GM12878 (cell line): Measurements from ENCODE around the gene CACNG3. TPM values are rescaled to one million over a fixed set of nuclear protein-coding genes. Genes with fewer than 3 reads are reported as not detected.

Experiments used
- ATAC-seq: fragments of 200-7000 bp; cut with Tn5 transposase; 3 replicates; pipeline ENCODE4 v1.9.1; 2020; ENCODE audit warnings: mild to moderate bottlenecking, moderate library complexity
- BruUV-seq: library from RNA; stranded (reverse); fragments of 400-500 nt; replicated peaks from 2 replicates; lab custom pipeline; 2021; lab: Mats Ljungman, UMichigan
- CTCF ChIA-PET: fragments of 300-600 bp; sonication (Branson Sonifier 250); formaldehyde crosslinking; extraction: SDS; loops from one replicate; lab custom pipeline; 2021; ENCODE audit warnings: inconsistent platforms; lab: Yijun Ruan, JAX
- POLR2A ChIA-PET: fragments of 350-600 bp; formaldehyde crosslinking; extraction: SDS; loops from one replicate; lab custom pipeline; 2021; ENCODE audit warnings: inconsistent platforms; lab: Charles Lee
- RAD21 ChIA-PET: fragments of 300-600 bp; sonication (Branson Sonifier 250); formaldehyde crosslinking; loops from one replicate; lab custom pipeline; 2023; ENCODE audit warnings: antibody characterized with exemption; ENCODE audit not compliant: unreplicated experiment; lab: Charles Lee
- SMC1A ChIA-PET: fragments of 300-600 bp; sonication (Branson Sonifier 250); formaldehyde crosslinking; loops from one replicate; lab custom pipeline; 2023; ENCODE audit not compliant: unreplicated experiment, uncharacterized antibody; lab: Charles Lee
- DNase-seq: peaks from one replicate; pipeline ENCODE4 v3.0.0-alpha.2; 2011; ENCODE audit warnings: low read depth, low spot score
- FAIRE-seq: peaks from 3 replicates; lab custom pipeline; 2011; peaks lifted over from hg19 to GRCh38; lab: Jason Lieb, UNC
- H2AFZ ChIP-seq: 2 replicates; pipeline ENCODE4 v1.6.0; 2011; ENCODE audit warnings: low read depth, low read length, control low read depth; ENCODE audit not compliant: control insufficient read depth
- H3K27ac ChIP-seq: 2 replicates; pipeline ENCODE4 v1.5.1; 2011; ENCODE audit warnings: control low read depth; ENCODE audit not compliant: control insufficient read depth, insufficient read depth
- H3K27me3 ChIP-seq, 2 experiments: replicated peaks in 1 of 2; 2 replicates each; pipeline versions ENCODE4 v1.6.0 to v1.6.1; 2011; ENCODE audit warnings: low read length in 1 of 2; ENCODE audit not compliant: control insufficient read depth in 2 of 2, insufficient read depth in 2 of 2
- H3K36me3 ChIP-seq, 2 experiments: 2 replicates each; pipeline ENCODE4 v1.5.1; 2011; ENCODE audit warnings: low read length in 1 of 2; ENCODE audit not compliant: control insufficient read depth in 2 of 2, insufficient read depth in 2 of 2
- H3K4me1 ChIP-seq: 2 replicates; pipeline ENCODE4 v1.6.1; 2011; ENCODE audit warnings: mild to moderate bottlenecking, low read length, moderate library complexity, mixed read lengths; ENCODE audit not compliant: control insufficient read depth, insufficient read depth
- H3K4me2 ChIP-seq: 2 replicates; pipeline ENCODE4 v1.6.0; 2011; ENCODE audit warnings: control low read depth; ENCODE audit not compliant: control insufficient read depth, insufficient read depth
- H3K4me3 ChIP-seq: fragments of 200-600 bp; sonication (generic); 2 replicates; pipeline ENCODE4 v1.5.1; 2016
- H3K79me2 ChIP-seq: 2 replicates; pipeline ENCODE4 v1.6.0; 2011; ENCODE audit warnings: low read length; ENCODE audit not compliant: control insufficient read depth, insufficient read depth
- H3K9ac ChIP-seq: 2 replicates; pipeline ENCODE4 v1.8.0; 2011; ENCODE audit warnings: low read length, control low read depth, mixed read lengths; ENCODE audit not compliant: control insufficient read depth, insufficient read depth
- H3K9me3 ChIP-seq: replicated peaks from 3 replicates; pipeline ENCODE4 v1.5.1; 2011; ENCODE audit warnings: mild to moderate bottlenecking, low read length; ENCODE audit not compliant: control insufficient read depth, insufficient read depth
- H4K20me1 ChIP-seq: 2 replicates; pipeline ENCODE4 v1.6.0; 2011; ENCODE audit not compliant: control insufficient read depth, insufficient read depth
- ATF7 ChIP-seq: fragments of 450-650 bp; IDR thresholded peaks from 2 replicates; pipeline ENCODE4 v1.6.1; 2016; ENCODE audit warnings: low read depth, mild to moderate bottlenecking
- CHD1 ChIP-seq: IDR thresholded peaks from 2 replicates; pipeline ENCODE4 v1.6.1; 2012; ENCODE audit warnings: low read depth, low read length, improper control_type of control experiment
- CREB1 ChIP-seq: IDR thresholded peaks from 2 replicates; pipeline ENCODE4 v1.6.1; 2012; ENCODE audit warnings: low read depth, mild to moderate bottlenecking, inconsistent platforms
- ESRRA ChIP-seq: IDR thresholded peaks from 2 replicates; pipeline ENCODE4 v1.6.1; 2012; ENCODE audit warnings: mild to moderate bottlenecking, low read length, improper control_type of control experiment
- JUNB ChIP-seq: IDR thresholded peaks from 2 replicates; pipeline ENCODE4 v1.6.1; 2016; ENCODE audit warnings: antibody characterized with exemption, mild to moderate bottlenecking
- MEF2A ChIP-seq: IDR thresholded peaks from 2 replicates; pipeline ENCODE4 v1.6.1; 2011; ENCODE audit warnings: low read depth, mild to moderate bottlenecking, low read length, moderate library complexity; ENCODE audit not compliant: insufficient read depth
- NBN ChIP-seq: fragments of 450-650 bp; IDR thresholded peaks from 2 replicates; pipeline ENCODE4 v1.6.1; 2016
- PAX8 ChIP-seq: fragments of 450-650 bp; IDR thresholded peaks from 2 replicates; pipeline ENCODE4 v1.6.1; 2017; ENCODE audit warnings: mild to moderate bottlenecking, moderate library complexity
- POLR2A ChIP-seq: IDR thresholded peaks from 2 replicates; pipeline ENCODE4 v1.6.1; 2011; ENCODE audit warnings: low read depth, mild to moderate bottlenecking, low read length
- RUNX3 ChIP-seq: IDR thresholded peaks from 2 replicates; pipeline ENCODE4 v1.6.1; 2012; ENCODE audit warnings: low read length, inconsistent platforms
- SIN3A ChIP-seq: IDR thresholded peaks from 2 replicates; pipeline ENCODE4 v1.6.1; 2012; ENCODE audit warnings: low read depth, low read length, improper control_type of control experiment
- SMC3 ChIP-seq: IDR thresholded peaks from 2 replicates; pipeline ENCODE4 v1.6.1; 2011; ENCODE audit warnings: low read length, improper control_type of control experiment, borderline replicate concordance
- TCF7 ChIP-seq: IDR thresholded peaks from 2 replicates; pipeline ENCODE4 v1.6.1; 2014; ENCODE audit warnings: antibody characterized with exemption, borderline replicate concordance
- ZNF384 ChIP-seq: IDR thresholded peaks from 2 replicates; pipeline ENCODE4 v1.6.1; 2012; ENCODE audit warnings: low read depth, mild to moderate bottlenecking, low read length, improper control_type of control experiment, borderline replicate concordance
- WGBS: methylation state at CpG from one replicate; pipeline ENCODE4 v1.1.6; 2016; ENCODE audit warnings: low lambda C conversion rate; ENCODE audit not compliant: insufficient replicate concordance, insufficient coverage; ENCODE audit errors: missing lambda C conversion rate; 5-methylcytosine and 5-hydroxymethylcytosine counted together
- in situ Hi-C: fragments of 300-500 bp; cut with MboI; formaldehyde crosslinking; loops from 9 replicates; pipeline ENCODE4 v1.14.3; 2018; ENCODE audit warnings: mixed read lengths
- intact Hi-C: fragments of 100-400 bp; cut with micrococcal nuclease; formaldehyde crosslinking; loops from one replicate; pipeline ENCODE4 v1.14.2; 2022; ENCODE audit not compliant: unreplicated experiment
- polyA plus RNA-seq, 11 experiments: library from polyadenylated mRNA; depleted of rRNA in 4 of 11; unstranded in 6 of 11; stranded (reverse) in 5 of 11; fragments of >200 nt; fragmentation: Nextera tagmentation in 4 of 11; fragmentation: Illumina TruSeq in 1 of 11; extraction: Ambion mirVana in 4 of 11; extraction: Trizol in 1 of 11; gene quantifications; 1 replicate in 1 of 11; 2 replicates in 10 of 11; pipeline versions ENCODE4 v1.2.1 to v1.2.3, GENCODE V29; 2011 to 2016; ENCODE audit warnings: inconsistent platforms in 2 of 11, missing spikeins in 2 of 11, low read depth in 1 of 11
- total RNA-seq, 4 experiments: library from RNA; depleted of rRNA in 3 of 4; stranded (reverse); fragments of >200 nt in 3 of 4; fragmentation: Illumina TruSeq in 1 of 4; extraction: Trizol in 1 of 4; gene quantifications; 2 replicates each; pipeline versions ENCODE4 v1.2.1 to v1.2.3, GENCODE V29; 2013 to 2021
- TF ChIP-seq, protein P1 (sequence below): fragments of 450-650 bp; IDR thresholded peaks from 2 replicates; pipeline ENCODE4 v1.6.1; 2017; ENCODE audit warnings: mild to moderate bottlenecking
- TF ChIP-seq, protein P2 (sequence below): IDR thresholded peaks from 2 replicates; pipeline ENCODE4 v1.6.1; 2012; ENCODE audit warnings: improper control_type of control experiment, low read depth, low read length; ENCODE audit not compliant: insufficient replicate concordance
- TF ChIP-seq, protein P3 (sequence below): fragments of 450-650 bp; IDR thresholded peaks from 2 replicates; pipeline ENCODE4 v1.6.1; 2018; ENCODE audit warnings: borderline replicate concordance, mild to moderate bottlenecking; ENCODE audit not compliant: partially characterized antibody

Gene CACNG3
- total and polyA plus RNA-seq, 10 of the 15 experiments (the other 5 are each of a cell fraction or from before 2014, with no cell fraction given): 0.04 TPM; not detected in 9

DNA sequence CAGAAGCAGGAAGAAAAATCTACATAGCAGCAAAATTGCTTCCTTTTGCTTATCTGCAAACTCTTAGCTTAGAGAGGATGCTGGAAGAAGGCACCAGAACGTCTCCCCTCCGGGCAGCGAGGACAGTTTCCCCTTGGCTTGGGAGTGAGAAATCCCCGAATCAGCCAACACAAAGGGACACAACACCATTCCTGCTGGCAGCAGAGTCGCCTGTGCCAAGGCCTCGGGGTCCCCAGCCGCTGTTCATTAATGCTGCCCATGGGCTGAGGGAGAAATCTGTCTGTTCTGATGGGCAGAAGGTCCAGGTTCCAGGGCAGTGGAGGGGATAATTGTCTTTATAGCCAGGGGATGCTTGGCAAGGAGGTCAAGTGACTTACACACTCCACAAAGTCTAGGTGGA is 38.0 kb downstream of the CACNG3 start:
- ChIA-PET POLR2A (no interaction called here), RAD21 (no interaction called here), SMC1A (no interaction called here), CTCF (no interaction called here)
- no peaks in the 10 kb centered on the region for H3K79me2 ChIP-seq
- intact Hi-C loops (no loop called here), in situ Hi-C loops (no loop called here)
- no peak for TF ChIP-seq SIN3A
- no peak for TF ChIP-seq TCF7
- no peak for TF ChIP-seq MEF2A
- TF ChIP-seq SMC3: no peak
- no peak for TF ChIP-seq CHD1
- TF ChIP-seq CREB1: no peak
- TF ChIP-seq, protein P1, sequence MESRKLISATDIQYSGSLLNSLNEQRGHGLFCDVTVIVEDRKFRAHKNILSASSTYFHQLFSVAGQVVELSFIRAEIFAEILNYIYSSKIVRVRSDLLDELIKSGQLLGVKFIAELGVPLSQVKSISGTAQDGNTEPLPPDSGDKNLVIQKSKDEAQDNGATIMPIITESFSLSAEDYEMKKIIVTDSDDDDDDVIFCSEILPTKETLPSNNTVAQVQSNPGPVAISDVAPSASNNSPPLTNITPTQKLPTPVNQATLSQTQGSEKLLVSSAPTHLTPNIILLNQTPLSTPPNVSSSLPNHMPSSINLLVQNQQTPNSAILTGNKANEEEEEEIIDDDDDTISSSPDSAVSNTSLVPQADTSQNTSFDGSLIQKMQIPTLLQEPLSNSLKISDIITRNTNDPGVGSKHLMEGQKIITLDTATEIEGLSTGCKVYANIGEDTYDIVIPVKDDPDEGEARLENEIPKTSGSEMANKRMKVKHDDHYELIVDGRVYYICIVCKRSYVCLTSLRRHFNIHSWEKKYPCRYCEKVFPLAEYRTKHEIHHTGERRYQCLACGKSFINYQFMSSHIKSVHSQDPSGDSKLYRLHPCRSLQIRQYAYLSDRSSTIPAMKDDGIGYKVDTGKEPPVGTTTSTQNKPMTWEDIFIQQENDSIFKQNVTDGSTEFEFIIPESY: no peak
- no peak for TF ChIP-seq RUNX3
- TF ChIP-seq ESRRA: no peak
- TF ChIP-seq, protein P2, sequence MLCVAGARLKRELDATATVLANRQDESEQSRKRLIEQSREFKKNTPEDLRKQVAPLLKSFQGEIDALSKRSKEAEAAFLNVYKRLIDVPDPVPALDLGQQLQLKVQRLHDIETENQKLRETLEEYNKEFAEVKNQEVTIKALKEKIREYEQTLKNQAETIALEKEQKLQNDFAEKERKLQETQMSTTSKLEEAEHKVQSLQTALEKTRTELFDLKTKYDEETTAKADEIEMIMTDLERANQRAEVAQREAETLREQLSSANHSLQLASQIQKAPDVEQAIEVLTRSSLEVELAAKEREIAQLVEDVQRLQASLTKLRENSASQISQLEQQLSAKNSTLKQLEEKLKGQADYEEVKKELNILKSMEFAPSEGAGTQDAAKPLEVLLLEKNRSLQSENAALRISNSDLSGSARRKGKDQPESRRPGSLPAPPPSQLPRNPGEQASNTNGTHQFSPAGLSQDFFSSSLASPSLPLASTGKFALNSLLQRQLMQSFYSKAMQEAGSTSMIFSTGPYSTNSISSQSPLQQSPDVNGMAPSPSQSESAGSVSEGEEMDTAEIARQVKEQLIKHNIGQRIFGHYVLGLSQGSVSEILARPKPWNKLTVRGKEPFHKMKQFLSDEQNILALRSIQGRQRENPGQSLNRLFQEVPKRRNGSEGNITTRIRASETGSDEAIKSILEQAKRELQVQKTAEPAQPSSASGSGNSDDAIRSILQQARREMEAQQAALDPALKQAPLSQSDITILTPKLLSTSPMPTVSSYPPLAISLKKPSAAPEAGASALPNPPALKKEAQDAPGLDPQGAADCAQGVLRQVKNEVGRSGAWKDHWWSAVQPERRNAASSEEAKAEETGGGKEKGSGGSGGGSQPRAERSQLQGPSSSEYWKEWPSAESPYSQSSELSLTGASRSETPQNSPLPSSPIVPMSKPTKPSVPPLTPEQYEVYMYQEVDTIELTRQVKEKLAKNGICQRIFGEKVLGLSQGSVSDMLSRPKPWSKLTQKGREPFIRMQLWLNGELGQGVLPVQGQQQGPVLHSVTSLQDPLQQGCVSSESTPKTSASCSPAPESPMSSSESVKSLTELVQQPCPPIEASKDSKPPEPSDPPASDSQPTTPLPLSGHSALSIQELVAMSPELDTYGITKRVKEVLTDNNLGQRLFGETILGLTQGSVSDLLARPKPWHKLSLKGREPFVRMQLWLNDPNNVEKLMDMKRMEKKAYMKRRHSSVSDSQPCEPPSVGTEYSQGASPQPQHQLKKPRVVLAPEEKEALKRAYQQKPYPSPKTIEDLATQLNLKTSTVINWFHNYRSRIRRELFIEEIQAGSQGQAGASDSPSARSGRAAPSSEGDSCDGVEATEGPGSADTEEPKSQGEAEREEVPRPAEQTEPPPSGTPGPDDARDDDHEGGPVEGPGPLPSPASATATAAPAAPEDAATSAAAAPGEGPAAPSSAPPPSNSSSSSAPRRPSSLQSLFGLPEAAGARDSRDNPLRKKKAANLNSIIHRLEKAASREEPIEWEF: no peak
- TF ChIP-seq ZNF384: no peak
- no peak for TF ChIP-seq POLR2A
- no peak for TF ChIP-seq JUNB
- TF ChIP-seq PAX8: no peak
- no peak for TF ChIP-seq NBN
- no peak for TF ChIP-seq ATF7
- TF ChIP-seq, protein P3, sequence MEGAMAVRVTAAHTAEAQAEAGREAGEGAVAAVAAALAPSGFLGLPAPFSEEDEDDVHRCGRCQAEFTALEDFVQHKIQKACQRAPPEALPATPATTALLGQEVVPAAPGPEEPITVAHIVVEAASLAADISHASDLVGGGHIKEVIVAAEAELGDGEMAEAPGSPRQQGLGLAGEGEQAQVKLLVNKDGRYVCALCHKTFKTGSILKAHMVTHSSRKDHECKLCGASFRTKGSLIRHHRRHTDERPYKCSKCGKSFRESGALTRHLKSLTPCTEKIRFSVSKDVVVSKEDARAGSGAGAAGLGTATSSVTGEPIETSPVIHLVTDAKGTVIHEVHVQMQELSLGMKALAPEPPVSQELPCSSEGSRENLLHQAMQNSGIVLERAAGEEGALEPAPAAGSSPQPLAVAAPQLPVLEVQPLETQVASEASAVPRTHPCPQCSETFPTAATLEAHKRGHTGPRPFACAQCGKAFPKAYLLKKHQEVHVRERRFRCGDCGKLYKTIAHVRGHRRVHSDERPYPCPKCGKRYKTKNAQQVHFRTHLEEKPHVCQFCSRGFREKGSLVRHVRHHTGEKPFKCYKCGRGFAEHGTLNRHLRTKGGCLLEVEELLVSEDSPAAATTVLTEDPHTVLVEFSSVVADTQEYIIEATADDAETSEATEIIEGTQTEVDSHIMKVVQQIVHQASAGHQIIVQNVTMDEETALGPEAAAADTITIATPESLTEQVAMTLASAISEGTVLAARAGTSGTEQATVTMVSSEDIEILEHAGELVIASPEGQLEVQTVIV: no peak
- no peaks in the 10 kb centered on the region for H3K36me3 ChIP-seq
- ATAC-seq (no peak), DNase-seq (no peak), FAIRE-seq (no peak)
- no TSS peak for BruUV-seq
- H2AFZ ChIP-seq: no peak overlapping the region
- WGBS: 39% methylated on average over 7 of the region's 7 CpGs
- H3K27ac ChIP-seq: no peak overlapping the region
- no peak overlapping the region for H3K4me2 ChIP-seq
- H4K20me1 ChIP-seq: no peaks in the 10 kb centered on the region
- no peaks in the 10 kb centered on the region for H3K4me1 ChIP-seq
- H3K4me3 ChIP-seq: no peak overlapping the region
- H3K9ac ChIP-seq: no peak overlapping the region
- peaks cover 3 to 13% of the 10 kb centered on the region in 2 experiments; a peak in 3 of 4 replicates for H3K27me3 ChIP-seq
- H3K9me3 ChIP-seq: no peaks in the 10 kb centered on the region
